Left lobe of liver (tissue), 2 donors: ENCODE results near the gene SCPEP1. TPM values are rescaled to one million over a fixed set of nuclear protein-coding genes. Genes with fewer than 3 reads are reported as not detected.

Experiments
- ATAC-seq: fragments of 200-7000 bp; cut with Tn5 transposase; one replicate; pipeline ENCODE4 v1.9.1; 2020; ENCODE audit warnings: mild to moderate bottlenecking, moderate library complexity
- DNase-seq: peaks from one replicate; pipeline ENCODE4 v3.0.0-alpha.2; 2020; ENCODE audit warnings: low spot score
- total RNA-seq: library from RNA; stranded (reverse); gene quantifications from one replicate; pipeline ENCODE4 v1.2.1, GENCODE V29; 2021
- donor health status: DM: no; HTN: no; CAD: no; lungs with moderate emphysema.
- donor health status: DM: no; HTN: yes; CAD: no.

The SCPEP1 gene
- total RNA-seq, 1 donor from 2014 or later: 11.6 TPM

GRCh38 chr17:56997313-56997712 lies 19.4 kb downstream of the SCPEP1 start:
- ATAC-seq (no peak), DNase-seq (no peak)

GRCh38 chr17:57001541-57001940 lies 23.6 kb downstream of the SCPEP1 start:
- no peak for ATAC-seq
- DNase-seq: no peak

GRCh38 chr17:57002904-57003303 lies 25.0 kb downstream of the SCPEP1 start:
- ATAC-seq (no peak), DNase-seq (no peak)

GRCh38 chr17:57004944-57005579 lies 27.1 kb downstream of the SCPEP1 start:
- DNase-seq: no peak
- ATAC-seq: peak; percentile 82

GRCh38 chr17:57006040-57006439 lies 28.1 kb downstream of the SCPEP1 start:
- no peak for DNase-seq
- no peak for ATAC-seq

GRCh38 chr17:57008958-57009357 lies 31.0 kb downstream of the SCPEP1 start:
- ATAC-seq (no peak), DNase-seq (no peak)

- DNase-seq (peak; percentile 54), ATAC-seq (peak; percentile 97)
Measured at GRCh38 chr17:57009737-57010445, 32.0 kb downstream of the SCPEP1 start.

- ATAC-seq: no peak
- DNase-seq: no peak
Measured at GRCh38 chr17:57010487-57010886, 32.6 kb downstream of the SCPEP1 start.

GRCh38 chr17:57011491-57012015 lies 33.6 kb downstream of the SCPEP1 start:
- ATAC-seq: no peak
- DNase-seq: no peak

- ATAC-seq (no peak), DNase-seq (no peak)
Measured at GRCh38 chr17:57016071-57016763, 38.3 kb downstream of the SCPEP1 start.

GRCh38 chr17:57016764-57017116 lies 38.8 kb downstream of the SCPEP1 start:
- DNase-seq: no peak
- ATAC-seq: no peak

- ATAC-seq: no peak
Measured at GRCh38 chr17:57017625-57018024, 39.7 kb downstream of the SCPEP1 start.

GRCh38 chr17:57020208-57020607 lies 42.3 kb downstream of the SCPEP1 start:
- ATAC-seq: no peak
- no peak for DNase-seq

More at GRCh38 chr17:57017625-57018024, 39.7 kb downstream of the SCPEP1 start:
- DNase-seq: no peak

- ATAC-seq (no peak), DNase-seq (no peak)
Measured at GRCh38 chr17:57021226-57021940, 43.5 kb downstream of the SCPEP1 start.

GRCh38 chr17:57025876-57026275 lies 47.9 kb downstream of the SCPEP1 start:
- DNase-seq: no peak
- no peak for ATAC-seq

- DNase-seq: no peak
- no peak for ATAC-seq
Measured at GRCh38 chr17:57027852-57028251, 49.9 kb downstream of the SCPEP1 start.

GRCh38 chr17:57032343-57032742 lies 54.4 kb downstream of the SCPEP1 start:
- DNase-seq (no peak), ATAC-seq (no peak)

- ATAC-seq: no peak
- no peak for DNase-seq
Measured at GRCh38 chr17:57033296-57033695, 55.4 kb downstream of the SCPEP1 start.

GRCh38 chr17:57034807-57035754 lies 57.1 kb downstream of the SCPEP1 start:
- peak; percentile 37 for ATAC-seq
- DNase-seq: no peak

- peak; percentile 85 for ATAC-seq
- DNase-seq: peak; percentile 67
Measured at GRCh38 chr17:57035971-57036481, 58.1 kb downstream of the SCPEP1 start.
